Esophagus (tissue), 2 donors: ENCODE data around the gene SLC36A4. TPM values are rescaled to one million over a fixed set of nuclear protein-coding genes. Genes with fewer than 3 reads are reported as not detected.
A peak's percentile ranks its signal among the peaks of the same experiment; 100 is the strongest.

Source experiments
- H3K27ac ChIP-seq, 2 donors: one replicate each; pipeline ENCODE4 v1.5.1; 2013; ENCODE audit warnings: low read depth in 2 of 2, mild to moderate bottlenecking in 2 of 2, inconsistent platforms in 1 of 2, low read length in 1 of 2, moderate library complexity in 1 of 2
- H3K27me3 ChIP-seq, 2 donors: one replicate each; pipeline ENCODE4 v1.6.1; 2013; ENCODE audit warnings: low read length in 2 of 2, control low read depth in 1 of 2, mild to moderate bottlenecking in 1 of 2; ENCODE audit not compliant: insufficient read depth in 2 of 2, control insufficient read depth in 1 of 2
- H3K36me3 ChIP-seq, 2 donors: one replicate each; pipeline ENCODE4 v1.6.1; 2013; ENCODE audit warnings: low read length in 1 of 2; ENCODE audit not compliant: control insufficient read depth in 2 of 2, insufficient read depth in 2 of 2
- H3K4me1 ChIP-seq, 2 donors: one replicate each; pipeline ENCODE4 v1.6.1; 2013; ENCODE audit warnings: low read length in 1 of 2; ENCODE audit not compliant: control insufficient read depth in 2 of 2, insufficient read depth in 2 of 2
- H3K4me3 ChIP-seq, 2 donors: one replicate each; pipeline ENCODE4 v1.5.1; 2013; ENCODE audit warnings: low read length in 2 of 2, mild to moderate bottlenecking in 2 of 2, low read depth in 1 of 2, moderate library complexity in 1 of 2
- H3K9me3 ChIP-seq, 2 donors: one replicate each; pipeline ENCODE4 v1.6.1; 2013; ENCODE audit warnings: mild to moderate bottlenecking in 2 of 2, low read depth in 1 of 2, low read length in 1 of 2, moderate library complexity in 1 of 2; ENCODE audit not compliant: control insufficient read depth in 2 of 2, insufficient read depth in 1 of 2
- WGBS, 2 donors: extraction: QIAGEN DNeasy Blood & Tissue Kit; methylation state at CpG; one replicate each; pipeline ENCODE4 v1.1.7; 2013; 5-methylcytosine and 5-hydroxymethylcytosine counted together
- polyA plus RNA-seq, 2 donors: library from polyadenylated mRNA; stranded (reverse); fragments of 200-250 nt; gene quantifications; one replicate each; pipeline ENCODE4 v1.2.3, GENCODE V29; 2013
- donor health status: healthy with polysubstance abuse.
- donor health status: Bipolar disorder and iron deficiency.

SLC36A4 gene
- polyA plus RNA-seq, 2 donors = 2.5 to 2.7 TPM

- Histone ChIP-seq H3K4me1 (peaks cover 0 to 5% of the 10 kb centered on the region in 2 donors), H3K9me3 (no peaks in the 10 kb centered on the region), H3K27me3 (no peaks in the 10 kb centered on the region), H3K27ac (no peak overlapping the region), H3K4me3 (no peak overlapping the region), H3K36me3 (no peaks in the 10 kb centered on the region)
- 61 to 64% methylated on average over 4 of the region's 4 CpGs for WGBS, 2 donors
These were observed 23.7 kb upstream of the SLC36A4 start for GRCh38 chr11:93221539-93221938.

GRCh38 chr11:93220078-93220477 is 22.3 kb upstream of the SLC36A4 start:
- Histone ChIP-seq H3K4me1 (peaks cover 0 to 5% of the 10 kb centered on the region in 2 donors), H3K27ac (peak overlapping the region in 1 of 2 donors; percentile 32), H3K4me3 (no peak overlapping the region), H3K9me3 (no peaks in the 10 kb centered on the region), H3K36me3 (no peaks in the 10 kb centered on the region), H3K27me3 (no peaks in the 10 kb centered on the region)

GRCh38 chr11:93219440-93219839 is 21.6 kb upstream of the SLC36A4 start:
- no peak overlapping the region for H3K27ac ChIP-seq
- WGBS, 2 donors = 48 to 62% methylated on average over 2 of the region's 2 CpGs

GRCh38 chr11:93216511-93217101 is 18.8 kb upstream of the SLC36A4 start:
- H3K9me3 ChIP-seq = no peaks in the 10 kb centered on the region
- no peaks in the 10 kb centered on the region for H3K36me3 ChIP-seq
- WGBS, 2 donors = 28% methylated on average over 5 of the region's 5 CpGs
- H3K4me1 ChIP-seq = peaks cover 0 to 5% of the 10 kb centered on the region in 2 donors
- H3K27ac ChIP-seq = no peak overlapping the region
- no peak overlapping the region for H3K4me3 ChIP-seq
- H3K27me3 ChIP-seq = no peaks in the 10 kb centered on the region

More at GRCh38 chr11:93219440-93219839, 21.6 kb upstream of the SLC36A4 start:
- Histone ChIP-seq H3K9me3 (no peaks in the 10 kb centered on the region), H3K27me3 (no peaks in the 10 kb centered on the region), H3K4me3 (no peak overlapping the region), H3K4me1 (peaks cover 0 to 5% of the 10 kb centered on the region in 2 donors), H3K36me3 (no peaks in the 10 kb centered on the region)

GRCh38 chr11:93213622-93214021 is 15.8 kb upstream of the SLC36A4 start:
- H3K9me3 ChIP-seq = no peaks in the 10 kb centered on the region
- H3K27ac ChIP-seq = no peak overlapping the region
- H3K4me3 ChIP-seq = no peak overlapping the region
- no peaks in the 10 kb centered on the region for H3K4me1 ChIP-seq
- H3K36me3 ChIP-seq = no peaks in the 10 kb centered on the region
- H3K27me3 ChIP-seq = no peaks in the 10 kb centered on the region

- peaks cover 0 to 2% of the 10 kb centered on the region in 2 donors for H3K4me1 ChIP-seq
- no peaks in the 10 kb centered on the region for H3K36me3 ChIP-seq
- H3K27ac ChIP-seq = no peak overlapping the region
- H3K9me3 ChIP-seq = peaks cover 0 to 3% of the 10 kb centered on the region in 2 donors
- no peak overlapping the region for H3K4me3 ChIP-seq
- H3K27me3 ChIP-seq = no peaks in the 10 kb centered on the region
- 66 to 67% methylated on average over 4 of the region's 4 CpGs for WGBS, 2 donors
These were observed 14.3 kb upstream of the SLC36A4 start for GRCh38 chr11:93212094-93212493.

- Histone ChIP-seq H3K36me3 (no peaks in the 10 kb centered on the region), H3K27ac (no peak overlapping the region), H3K9me3 (peaks cover 0 to 3% of the 10 kb centered on the region in 2 donors), H3K4me1 (peaks cover 0 to 3% of the 10 kb centered on the region in 2 donors), H3K4me3 (no peak overlapping the region), H3K27me3 (no peaks in the 10 kb centered on the region)
- WGBS, 2 donors = 87 to 88% methylated on average over 2 of the region's 2 CpGs
These were observed 11.7 kb upstream of the SLC36A4 start for GRCh38 chr11:93209466-93209865.

GRCh38 chr11:93208663-93209270 is 11.0 kb upstream of the SLC36A4 start:
- peaks cover 0 to 3% of the 10 kb centered on the region in 2 donors for H3K4me1 ChIP-seq

GRCh38 chr11:93199616-93200015 is 1.8 kb upstream of the SLC36A4 start:
- Histone ChIP-seq H3K9me3 (no peaks in the 10 kb centered on the region), H3K36me3 (no peaks in the 10 kb centered on the region), H3K27ac (no peak overlapping the region), H3K4me3 (no peak overlapping the region), H3K4me1 (no peaks in the 10 kb centered on the region), H3K27me3 (no peaks in the 10 kb centered on the region)
- WGBS, 2 donors = 79 to 87% methylated on average over 1 of the region's 1 CpG

More at GRCh38 chr11:93208663-93209270, 11.0 kb upstream of the SLC36A4 start:
- WGBS, 2 donors = 74 to 76% methylated on average over 1 of the region's 1 CpG
- Histone ChIP-seq H3K27me3 (no peaks in the 10 kb centered on the region), H3K9me3 (peaks cover 0 to 3% of the 10 kb centered on the region in 2 donors), H3K36me3 (no peaks in the 10 kb centered on the region), H3K27ac (no peak overlapping the region), H3K4me3 (no peak overlapping the region)
